ENCODE data around the gene PRIMPOL.
"Not testable (repeated sequence)": the region's sequence is repeated elsewhere in the genome, so short reads cannot be mapped to it uniquely, and the experiment has no call there.

Gene PRIMPOL

GRCh38 chr4:184614509-184614908 is 35.0 kb upstream of the PRIMPOL start:
- no peak for TF ChIP-seq CTCF (IDR thresholded peaks at IDR 0.05; ENCODE audit: poor library complexity, severe bottlenecking)
- ATAC-seq (ENCODE audit: low read depth) = no peak
- DNase-seq (ENCODE audit: low spot score) = no peak
- H3K4me1 ChIP-seq (ENCODE audit: insufficient read depth, poor library complexity, severe bottlenecking) = no peaks in the 10 kb centered on the region
- H3K27ac ChIP-seq (ENCODE audit: poor library complexity, severe bottlenecking) = no peak overlapping the region
- H3K9me3 ChIP-seq (ENCODE audit: severe bottlenecking) = no peaks in the 10 kb centered on the region
- no peak overlapping the region for H3K4me3 ChIP-seq (ENCODE audit: severe bottlenecking)
- H3K27me3 ChIP-seq (ENCODE audit: insufficient read depth, poor library complexity, severe bottlenecking) = no peaks in the 10 kb centered on the region
- H3K36me3 ChIP-seq (ENCODE audit: low read depth) = no peaks in the 10 kb centered on the region

GRCh38 chr4:184616168-184616567 is 33.4 kb upstream of the PRIMPOL start:
- not testable (repeated sequence) for H3K4me3 ChIP-seq (ENCODE audit: severe bottlenecking); ATAC-seq (ENCODE audit: low read depth); DNase-seq (ENCODE audit: low spot score); H3K4me1 ChIP-seq (ENCODE audit: insufficient read depth, poor library complexity, severe bottlenecking); H3K27ac ChIP-seq (ENCODE audit: poor library complexity, severe bottlenecking); H3K36me3 ChIP-seq (ENCODE audit: low read depth); H3K27me3 ChIP-seq (ENCODE audit: insufficient read depth, poor library complexity, severe bottlenecking); H3K9me3 ChIP-seq (ENCODE audit: severe bottlenecking)

- H3K27ac ChIP-seq (ENCODE audit: poor library complexity, severe bottlenecking) = no peak overlapping the region
- DNase-seq (ENCODE audit: low spot score) (no peak), ATAC-seq (ENCODE audit: low read depth) (no peak)
- no peaks in the 10 kb centered on the region for H3K4me1 ChIP-seq (ENCODE audit: insufficient read depth, poor library complexity, severe bottlenecking)
- no peaks in the 10 kb centered on the region for H3K9me3 ChIP-seq (ENCODE audit: severe bottlenecking)
- no peak overlapping the region for H3K4me3 ChIP-seq (ENCODE audit: severe bottlenecking)
- H3K27me3 ChIP-seq (ENCODE audit: insufficient read depth, poor library complexity, severe bottlenecking) = no peaks in the 10 kb centered on the region
- no peaks in the 10 kb centered on the region for H3K36me3 ChIP-seq (ENCODE audit: low read depth)
- TF ChIP-seq CTCF (IDR thresholded peaks at IDR 0.05; ENCODE audit: poor library complexity, severe bottlenecking) = no peak
Measured at GRCh38 chr4:184616633-184617551, 32.6 kb upstream of the PRIMPOL start.

GRCh38 chr4:184617600-184618196 is 31.8 kb upstream of the PRIMPOL start:
- Histone ChIP-seq H3K4me3 (ENCODE audit: severe bottlenecking) (no peak overlapping the region), H3K27ac (ENCODE audit: poor library complexity, severe bottlenecking) (no peak overlapping the region), H3K9me3 (ENCODE audit: severe bottlenecking) (no peaks in the 10 kb centered on the region), H3K27me3 (ENCODE audit: insufficient read depth, poor library complexity, severe bottlenecking) (no peaks in the 10 kb centered on the region), H3K4me1 (ENCODE audit: insufficient read depth, poor library complexity, severe bottlenecking) (no peaks in the 10 kb centered on the region), H3K36me3 (ENCODE audit: low read depth) (no peaks in the 10 kb centered on the region)
- DNase-seq (ENCODE audit: low spot score) (no peak), ATAC-seq (ENCODE audit: low read depth) (no peak)
- no peak for TF ChIP-seq CTCF (IDR thresholded peaks at IDR 0.05; ENCODE audit: poor library complexity, severe bottlenecking)

GRCh38 chr4:184620212-184620867 is 29.2 kb upstream of the PRIMPOL start:
- Histone ChIP-seq H3K4me3 (ENCODE audit: severe bottlenecking) (no peak overlapping the region), H3K27me3 (ENCODE audit: insufficient read depth, poor library complexity, severe bottlenecking) (no peaks in the 10 kb centered on the region), H3K27ac (ENCODE audit: poor library complexity, severe bottlenecking) (no peak overlapping the region), H3K9me3 (ENCODE audit: severe bottlenecking) (no peaks in the 10 kb centered on the region), H3K4me1 (ENCODE audit: insufficient read depth, poor library complexity, severe bottlenecking) (no peaks in the 10 kb centered on the region), H3K36me3 (ENCODE audit: low read depth) (no peaks in the 10 kb centered on the region)
- TF ChIP-seq CTCF (IDR thresholded peaks at IDR 0.05; ENCODE audit: poor library complexity, severe bottlenecking) = no peak
- ATAC-seq (ENCODE audit: low read depth) (no peak), DNase-seq (ENCODE audit: low spot score) (no peak)

Measured in RWPE2 (cell line).